CD4-positive, alpha-beta T cell treated with Interleukin-21 for 1 hour (primary cell): ENCODE data around the gene ICAM4.
"Not testable (repeated sequence)": the region's sequence is repeated elsewhere in the genome, so short reads cannot be mapped to it uniquely, and the experiment has no call there.

Experiments
- DNase-seq: peaks from one replicate; pipeline ENCODE4 v3.0.0-alpha.2; 2020

ICAM4 gene

GRCh38 chr19:10320602-10321416, 34.1 kb downstream of the ICAM4 start:
- no peak for DNase-seq

- DNase-seq: no peak
These were observed 34.7 kb downstream of the ICAM4 start for GRCh38 chr19:10321417-10321797.

GRCh38 chr19:10321874-10322835, 35.4 kb downstream of the ICAM4 start:
- no peak for DNase-seq

GRCh38 chr19:10325732-10326131, 39.0 kb downstream of the ICAM4 start:
- no peak for DNase-seq

- DNase-seq: no peak
These were observed 41.0 kb downstream of the ICAM4 start for GRCh38 chr19:10327793-10328192.

GRCh38 chr19:10328558-10329429, 42.0 kb downstream of the ICAM4 start:
- no peak for DNase-seq

GRCh38 chr19:10329555-10329954, 42.8 kb downstream of the ICAM4 start:
- no peak for DNase-seq

- DNase-seq: no peak
These were observed 45.6 kb downstream of the ICAM4 start for GRCh38 chr19:10332158-10332964.

- peak; percentile 98 for DNase-seq
These were observed 46.4 kb downstream of the ICAM4 start, which contains the start of gene RAVER1 for GRCh38 chr19:10332965-10333757. Gene RAVER1 (minus strand): TSS chr19:10333529. CDS start chr19:10333507, 22 bp downstream.

- DNase-seq: no peak
These were observed 47.2 kb downstream of the ICAM4 start for GRCh38 chr19:10333758-10334587.

- DNase-seq: peak; percentile 25
These were observed 48.0 kb downstream of the ICAM4 start for GRCh38 chr19:10334588-10335351.

- DNase-seq: no peak
These were observed 48.7 kb downstream of the ICAM4 start for GRCh38 chr19:10335352-10335985.

- DNase-seq: not testable (repeated sequence)
These were observed 50.0 kb downstream of the ICAM4 start for GRCh38 chr19:10336725-10337124.
